H9 (cell line): ENCODE measurements around the gene TIGD1. TPM values are rescaled to one million over a fixed set of nuclear protein-coding genes. Genes with fewer than 3 reads are reported as not detected.

Source experiments
- DNase-seq: peaks from one replicate; pipeline ENCODE4 v3.0.0-alpha.2; 2017
- H2AFZ ChIP-seq: one replicate; pipeline ENCODE4 v1.6.1; 2013; ENCODE audit warnings: mild to moderate bottlenecking, low read length, control low read depth, moderate library complexity
- H2AK5ac ChIP-seq: 2 replicates; pipeline ENCODE4 v1.6.1; 2013; ENCODE audit warnings: low read length, control low read depth, mixed read lengths; ENCODE audit not compliant: insufficient read length
- H2BK120ac ChIP-seq: one replicate; pipeline ENCODE4 v1.6.1; 2013; ENCODE audit warnings: low read depth, mild to moderate bottlenecking, low read length, control low read depth, inconsistent platforms; ENCODE audit not compliant: poor library complexity, severe bottlenecking
- H2BK12ac ChIP-seq: 2 replicates; pipeline ENCODE4 v1.6.1; 2013; ENCODE audit warnings: low read length, control low read depth, mixed read lengths, low read depth; ENCODE audit not compliant: insufficient read length
- H2BK15ac ChIP-seq: 2 replicates; pipeline ENCODE4 v1.6.1; 2013; ENCODE audit warnings: low read depth, low read length, control low read depth
- H2BK20ac ChIP-seq: one replicate; pipeline ENCODE4 v1.6.1; 2013; ENCODE audit warnings: low read depth, mild to moderate bottlenecking, low read length, control low read depth, inconsistent platforms; ENCODE audit not compliant: poor library complexity, severe bottlenecking
- H2BK5ac ChIP-seq: 2 replicates; pipeline ENCODE4 v1.6.1; 2013; ENCODE audit warnings: low read length, control low read depth, mixed read lengths; ENCODE audit not compliant: insufficient read length
- H3K14ac ChIP-seq: 2 replicates; pipeline ENCODE4 v1.6.1; 2013; ENCODE audit warnings: low read length, control low read depth; ENCODE audit not compliant: insufficient read depth
- H3K18ac ChIP-seq: 2 replicates; pipeline ENCODE4 v1.6.1; 2013; ENCODE audit warnings: low read depth, mild to moderate bottlenecking, mixed read lengths, low read length, control low read depth; ENCODE audit not compliant: insufficient read length
- H3K23ac ChIP-seq: 2 replicates; pipeline ENCODE4 v1.6.1; 2013; ENCODE audit warnings: low read length, control low read depth, mixed read lengths, low read depth; ENCODE audit not compliant: insufficient read length
- H3K23me2 ChIP-seq: 2 replicates; pipeline ENCODE4 v1.6.1; 2013; ENCODE audit warnings: low read depth, mild to moderate bottlenecking, mixed read lengths, low read length, control low read depth; ENCODE audit not compliant: insufficient read length, poor library complexity, severe bottlenecking
- H3K27ac ChIP-seq: 2 replicates; pipeline ENCODE4 v1.5.1; 2013; ENCODE audit warnings: low read length, control low read depth, mixed read lengths, low read depth; ENCODE audit not compliant: insufficient read length
- H3K27me3 ChIP-seq: 2 replicates; pipeline ENCODE4 v1.6.1; 2013; ENCODE audit warnings: low read length, control low read depth, inconsistent platforms; ENCODE audit not compliant: insufficient read depth
- H3K4ac ChIP-seq: 2 replicates; pipeline ENCODE4 v1.6.1; 2013; ENCODE audit warnings: low read depth, mild to moderate bottlenecking, control low read depth, inconsistent platforms, low read length, moderate library complexity
- H3K4me1 ChIP-seq: 2 replicates; pipeline ENCODE4 v1.6.1; 2013; ENCODE audit warnings: low read length, control low read depth, inconsistent platforms; ENCODE audit not compliant: insufficient read depth
- H3K4me2 ChIP-seq: 2 replicates; pipeline ENCODE4 v1.6.1; 2013; ENCODE audit warnings: low read length, control low read depth, mixed read lengths; ENCODE audit not compliant: insufficient read length, insufficient read depth
- H3K56ac ChIP-seq: 2 replicates; pipeline ENCODE4 v1.6.1; 2013; ENCODE audit warnings: low read depth, mild to moderate bottlenecking, mixed read lengths, low read length, control low read depth; ENCODE audit not compliant: insufficient read length
- H3K79me1 ChIP-seq: 2 replicates; pipeline ENCODE4 v1.6.1; 2013; ENCODE audit warnings: low read depth, mild to moderate bottlenecking, moderate library complexity, low read length, control low read depth, inconsistent platforms; ENCODE audit not compliant: insufficient read depth, poor library complexity, severe bottlenecking
- H3K79me2 ChIP-seq: 2 replicates; pipeline ENCODE4 v1.6.1; 2013; ENCODE audit warnings: low read length, control low read depth, inconsistent platforms; ENCODE audit not compliant: insufficient read depth
- H3K9ac ChIP-seq: 2 replicates; pipeline ENCODE4 v1.6.1; 2013; ENCODE audit warnings: low read length, control low read depth, mixed read lengths; ENCODE audit not compliant: insufficient read length; ENCODE audit errors: extremely low read depth
- H3K9me3 ChIP-seq: one replicate; pipeline ENCODE4 v1.6.1; 2013; ENCODE audit warnings: low read depth, low read length, inconsistent platforms; ENCODE audit not compliant: control insufficient read depth
- H3T11ph ChIP-seq: one replicate; pipeline ENCODE4 v1.6.1; 2013; ENCODE audit warnings: mild to moderate bottlenecking, low read length, control low read depth, inconsistent platforms
- H4K20me1 ChIP-seq: one replicate; pipeline ENCODE4 v1.6.1; 2013; ENCODE audit not compliant: control insufficient read depth, insufficient read length, insufficient read depth
- H4K5ac ChIP-seq: 2 replicates; pipeline ENCODE4 v1.6.1; 2013; ENCODE audit warnings: low read depth, mild to moderate bottlenecking, mixed read lengths, low read length, control low read depth; ENCODE audit not compliant: insufficient read length
- H4K8ac ChIP-seq: replicated peaks from 2 replicates; pipeline ENCODE4 v1.6.1; 2013; ENCODE audit warnings: low read length, control low read depth, mixed read lengths, low read depth; ENCODE audit not compliant: insufficient read length
- H4K91ac ChIP-seq: 2 replicates; pipeline ENCODE4 v1.6.1; 2013; ENCODE audit warnings: low read depth, mild to moderate bottlenecking, moderate library complexity, mixed read lengths, low read length, control low read depth; ENCODE audit not compliant: insufficient read length
- H3K27ac Mint-ChIP-seq, 3 experiments: 2 replicates in 2 of 3; 3 replicates in 1 of 3; pipeline ENCODE4 v1.8.0; 2020 to 2021; ENCODE audit warnings: mixed read lengths in 3 of 3, mild to moderate bottlenecking in 1 of 3, moderate library complexity in 1 of 3
- H3K27me3 Mint-ChIP-seq: 2 replicates; pipeline ENCODE4 v1.8.0; 2021; ENCODE audit warnings: low read depth, mild to moderate bottlenecking, moderate library complexity, mixed read lengths
- H3K36me3 Mint-ChIP-seq, 3 experiments: 2 replicates in 2 of 3; 3 replicates in 1 of 3; pipeline ENCODE4 v1.8.0; 2020 to 2021; ENCODE audit warnings: low read depth in 3 of 3, mixed read lengths in 3 of 3; ENCODE audit not compliant: insufficient read depth in 1 of 3
- H3K4me1 Mint-ChIP-seq, 2 experiments: 2 replicates each; pipeline ENCODE4 v1.8.0; 2020; ENCODE audit warnings: mixed read lengths in 2 of 2
- H3K4me3 Mint-ChIP-seq, 2 experiments: 2 replicates in 1 of 2; 3 replicates in 1 of 2; pipeline ENCODE4 v1.8.0; 2020 to 2021; ENCODE audit warnings: mild to moderate bottlenecking in 2 of 2, mixed read lengths in 2 of 2, moderate library complexity in 1 of 2
- H3K9me3 Mint-ChIP-seq, 2 experiments: 2 replicates in 1 of 2; 3 replicates in 1 of 2; pipeline ENCODE4 v1.8.0; 2020; ENCODE audit warnings: mild to moderate bottlenecking in 2 of 2, mixed read lengths in 2 of 2, moderate library complexity in 1 of 2
- CTCF ChIP-seq: fragments of 200-600 bp; sonication (generic); conservative IDR thresholded peaks from 3 replicates; pipeline ENCODE4 v1.8.0; 2021; ENCODE audit warnings: antibody characterized with exemption, mild to moderate bottlenecking
- WGBS: extraction: QIAGEN DNeasy Blood & Tissue Kit; methylation state at CpG from one replicate; pipeline ENCODE4 v1.1.7; 2013; ENCODE audit warnings: missing lambda C conversion rate, low lambda C conversion rate, mixed read lengths; ENCODE audit not compliant: insufficient read length; ENCODE audit errors: extremely low coverage; 5-methylcytosine and 5-hydroxymethylcytosine counted together
- total RNA-seq: library from RNA; stranded (reverse); gene quantifications from 2 replicates; pipeline ENCODE4 v1.2.1, GENCODE V29; 2021

Gene TIGD1
- total RNA-seq, 1 experiment from 2014 or later, result 6.3 TPM

DNA sequence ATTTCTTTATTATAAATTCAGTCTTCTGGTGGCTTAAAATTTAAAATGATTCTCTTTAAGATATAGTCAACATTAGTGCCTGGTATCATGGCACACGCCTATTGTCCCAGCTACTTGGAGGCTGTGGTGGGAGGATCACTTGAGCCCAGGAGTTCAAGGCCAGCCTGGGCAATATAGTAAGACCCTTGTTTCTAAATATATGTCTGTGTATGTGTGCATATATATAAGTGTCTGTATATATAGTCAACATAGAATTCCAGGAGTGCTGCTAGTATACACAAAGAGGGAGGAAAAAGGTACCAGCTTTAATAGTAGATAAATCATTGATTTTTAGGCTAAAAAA, 25.0 kb upstream of the TIGD1 start:
- no peak overlapping the region for H3K27ac Mint-ChIP-seq
- H3K4me1 ChIP-seq, result no peaks in the 10 kb centered on the region
- no peak for DNase-seq
- no peak overlapping the region for H2BK120ac ChIP-seq
- no peak overlapping the region for H3K4me2 ChIP-seq
- H3K9ac ChIP-seq, result no peak overlapping the region
- no peak overlapping the region for H2BK20ac ChIP-seq
- H3T11ph ChIP-seq, result no peak overlapping the region
- H4K20me1 ChIP-seq, result no peaks in the 10 kb centered on the region
- H2BK5ac ChIP-seq, result no peak overlapping the region
- no peak overlapping the region for H3K27ac ChIP-seq
- H3K18ac ChIP-seq, result no peak overlapping the region
- no peaks in the 10 kb centered on the region for H3K79me1 ChIP-seq
- H3K56ac ChIP-seq, result no peak overlapping the region
- no peak overlapping the region for H4K5ac ChIP-seq
- no peaks in the 10 kb centered on the region for H3K9me3 ChIP-seq
- H3K14ac ChIP-seq, result no peak overlapping the region
- no peaks in the 10 kb centered on the region for H3K27me3 Mint-ChIP-seq
- no peaks in the 10 kb centered on the region for H3K4me1 Mint-ChIP-seq
- H3K36me3 Mint-ChIP-seq, result peaks cover 2 to 58% (median 28%) of the 10 kb centered on the region in 3 experiments; a peak in 6 of 7 replicates
- no peaks in the 10 kb centered on the region for H3K27me3 ChIP-seq
- no peak overlapping the region for H3K23ac ChIP-seq
- H4K8ac ChIP-seq, result no peak overlapping the region
- H4K91ac ChIP-seq, result no peak overlapping the region
- no peak overlapping the region for H2AFZ ChIP-seq
- H3K9me3 Mint-ChIP-seq, result no peaks in the 10 kb centered on the region
- no peak overlapping the region for H2BK12ac ChIP-seq
- H3K23me2 ChIP-seq, result no peaks in the 10 kb centered on the region
- no peak overlapping the region for H2BK15ac ChIP-seq
- TF ChIP-seq CTCF, result no peak
- no peak overlapping the region for H3K4me3 Mint-ChIP-seq
- no peak overlapping the region for H2AK5ac ChIP-seq
- no peak overlapping the region for H3K4ac ChIP-seq
- WGBS, result no CpG with 5 or more reads among the region's 1 CpG
- no peaks in the 10 kb centered on the region for H3K79me2 ChIP-seq
